Measurements from ENCODE around the gene GALR3.
"Not testable (repeated sequence)": the region's sequence is repeated elsewhere in the genome, so short reads cannot be mapped to it uniquely, and the experiment has no call there.

Gene GALR3

DNA sequence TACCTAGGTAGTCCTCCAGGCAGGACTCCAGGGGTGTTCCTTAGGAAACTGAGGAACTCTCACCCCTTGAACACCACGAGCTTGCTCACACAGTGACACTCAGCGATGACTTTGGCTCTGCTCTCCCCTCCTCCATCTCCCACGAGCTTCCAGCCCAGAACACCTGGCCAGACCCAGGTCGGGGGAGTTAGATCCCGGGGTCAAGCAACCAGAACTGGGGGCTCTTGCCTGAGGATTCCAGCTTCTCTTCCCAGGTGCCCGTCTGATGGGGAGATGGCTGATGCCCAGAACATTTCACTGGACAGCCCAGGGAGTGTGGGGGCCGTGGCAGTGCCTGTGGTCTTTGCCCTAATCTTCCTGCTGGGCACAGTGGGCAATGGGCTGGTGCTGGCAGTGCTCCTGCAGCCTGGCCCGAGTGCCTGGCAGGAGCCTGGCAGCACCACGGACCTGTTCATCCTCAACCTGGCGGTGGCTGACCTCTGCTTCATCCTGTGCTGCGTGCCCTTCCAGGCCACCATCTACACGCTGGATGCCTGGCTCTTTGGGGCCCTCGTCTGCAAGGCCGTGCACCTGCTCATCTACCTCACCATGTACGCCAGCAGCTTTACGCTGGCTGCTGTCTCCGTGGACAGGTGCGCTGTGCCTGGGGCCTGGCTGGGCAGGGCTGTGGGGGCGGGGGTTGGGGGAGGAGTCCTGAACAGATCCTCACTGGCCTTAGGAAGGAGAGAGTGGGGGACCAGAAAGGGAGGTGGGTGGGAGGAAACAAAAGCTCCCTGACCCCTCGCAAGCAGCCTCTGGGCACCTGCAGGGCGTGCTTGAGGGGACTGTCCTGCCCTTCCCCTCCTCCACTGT lies at the start of gene GALR3:
Gene GALR3 (plus strand): TSS at position 249 of the 852 bp plus-strand sequence. CDS start 25 bp downstream, at position 274.
- no peak for DNase-seq

DNA sequence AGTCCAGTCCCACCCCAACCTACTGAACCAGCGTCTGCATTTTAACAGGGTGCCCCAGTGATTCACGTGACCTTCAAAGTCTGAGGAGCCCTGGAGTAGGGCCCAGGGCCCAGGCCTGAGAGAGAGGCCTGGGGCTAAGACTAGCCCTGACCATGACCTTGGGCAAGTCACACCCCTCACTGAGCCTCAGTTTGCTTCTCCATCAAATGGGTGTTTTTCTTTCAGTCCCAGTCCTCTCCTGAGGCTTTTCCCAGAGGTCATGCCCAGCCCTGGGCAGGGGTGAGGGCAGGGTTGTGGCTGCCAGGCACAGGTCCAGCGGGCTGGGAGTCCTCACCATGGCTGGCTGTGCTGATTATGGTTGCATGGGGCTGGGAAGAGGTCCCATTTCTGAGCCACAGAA lies 48.5 kb upstream of the GALR3 start:
- DNase-seq = no peak

- no peak for DNase-seq
These were observed 47.2 kb upstream of the GALR3 start for GRCh38 chr22:37775785-37776638.

GRCh38 chr22:37776639-37777005 lies 46.6 kb upstream of the GALR3 start:
- DNase-seq = no peak

DNA sequence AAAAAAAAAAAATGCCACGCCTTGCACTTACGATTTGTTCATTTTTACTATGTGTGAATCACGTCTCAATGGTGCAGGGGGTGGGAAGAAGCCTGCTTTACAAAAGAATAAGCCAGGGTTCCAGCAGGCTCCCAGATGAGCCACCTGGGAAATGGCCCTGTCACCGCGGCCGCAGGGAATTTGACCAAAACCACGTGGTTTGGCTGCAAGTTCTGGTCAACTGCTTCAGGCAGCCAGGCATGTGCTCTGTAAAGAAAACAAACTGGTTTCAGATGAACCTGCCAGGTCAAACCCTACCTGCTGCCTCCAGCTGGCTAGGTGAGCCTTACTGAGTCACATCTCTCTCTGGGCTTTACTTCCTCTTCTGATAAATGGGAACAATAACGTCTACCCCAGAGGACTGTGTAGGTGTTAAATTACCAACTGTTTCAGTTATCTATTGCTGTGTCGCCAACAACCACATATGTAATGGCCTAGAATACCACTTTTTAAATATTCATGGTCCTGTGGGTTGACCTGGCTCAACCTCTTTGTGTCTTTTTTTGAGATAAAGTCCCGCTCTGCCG lies 46.0 kb upstream of the GALR3 start:
- peak; percentile 87 for DNase-seq

DNA sequence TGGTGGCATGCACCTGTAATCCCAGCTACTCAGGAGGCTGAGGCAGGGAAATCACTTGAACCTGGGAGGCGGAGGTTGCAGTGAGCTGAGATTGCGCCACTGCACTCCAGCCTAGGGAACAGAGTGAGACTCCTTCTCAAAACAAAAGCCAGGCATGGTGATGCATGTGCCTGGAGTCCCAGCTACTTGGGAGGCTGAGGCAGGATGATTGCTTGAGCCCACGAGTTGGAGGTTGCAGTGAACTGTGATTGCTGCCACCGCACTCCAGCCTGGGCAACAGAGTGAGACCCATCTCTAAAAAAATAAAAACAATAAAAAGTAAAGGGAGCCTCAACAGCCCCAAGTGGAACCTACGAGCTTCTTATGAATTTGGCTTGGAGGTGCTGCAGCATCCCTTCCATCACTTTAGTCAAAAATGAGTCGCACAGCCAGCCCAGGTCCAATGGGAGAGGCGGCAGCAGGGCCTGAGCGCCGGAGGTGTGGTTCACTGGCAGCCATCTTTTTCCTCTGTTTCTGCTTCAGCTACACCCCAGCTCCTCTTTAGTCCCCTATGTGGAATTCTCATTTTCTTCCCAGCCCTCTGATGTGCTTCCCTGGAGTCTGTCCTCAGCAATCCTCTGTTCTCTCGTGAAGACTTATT lies 44.7 kb upstream of the GALR3 start:
- DNase-seq = no peak

DNA sequence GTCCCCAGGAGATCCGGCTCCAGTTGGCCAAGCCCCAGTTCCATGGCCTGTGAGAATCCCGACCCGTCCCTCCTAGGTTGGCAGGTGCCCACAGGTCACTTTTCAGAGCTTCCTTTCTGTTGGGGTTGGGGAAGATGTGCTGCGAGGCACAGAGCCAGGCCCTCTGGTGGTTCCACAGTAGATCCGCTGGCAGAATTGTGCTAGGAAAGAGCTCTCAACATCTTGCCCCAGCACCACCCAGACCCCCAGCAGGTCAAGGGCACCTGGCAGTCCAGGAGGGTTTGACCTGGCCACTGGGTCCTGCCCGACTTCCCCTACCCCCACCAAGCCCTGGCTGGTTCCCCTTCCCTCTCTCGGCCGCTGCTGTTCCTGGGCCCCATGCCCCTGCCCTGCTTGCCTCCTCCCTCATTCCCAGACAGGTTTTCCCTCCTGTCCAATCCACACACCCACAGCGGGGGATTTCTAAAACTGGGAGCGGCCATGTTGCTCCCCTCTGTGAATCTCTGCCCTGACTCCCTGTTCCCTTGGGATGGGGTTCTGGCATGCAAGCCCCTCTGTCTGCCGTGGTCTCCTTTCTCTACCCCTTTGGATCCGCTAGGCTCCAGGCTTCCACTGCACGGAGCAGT lies 41.6 kb upstream of the GALR3 start:
- no peak for DNase-seq

DNA sequence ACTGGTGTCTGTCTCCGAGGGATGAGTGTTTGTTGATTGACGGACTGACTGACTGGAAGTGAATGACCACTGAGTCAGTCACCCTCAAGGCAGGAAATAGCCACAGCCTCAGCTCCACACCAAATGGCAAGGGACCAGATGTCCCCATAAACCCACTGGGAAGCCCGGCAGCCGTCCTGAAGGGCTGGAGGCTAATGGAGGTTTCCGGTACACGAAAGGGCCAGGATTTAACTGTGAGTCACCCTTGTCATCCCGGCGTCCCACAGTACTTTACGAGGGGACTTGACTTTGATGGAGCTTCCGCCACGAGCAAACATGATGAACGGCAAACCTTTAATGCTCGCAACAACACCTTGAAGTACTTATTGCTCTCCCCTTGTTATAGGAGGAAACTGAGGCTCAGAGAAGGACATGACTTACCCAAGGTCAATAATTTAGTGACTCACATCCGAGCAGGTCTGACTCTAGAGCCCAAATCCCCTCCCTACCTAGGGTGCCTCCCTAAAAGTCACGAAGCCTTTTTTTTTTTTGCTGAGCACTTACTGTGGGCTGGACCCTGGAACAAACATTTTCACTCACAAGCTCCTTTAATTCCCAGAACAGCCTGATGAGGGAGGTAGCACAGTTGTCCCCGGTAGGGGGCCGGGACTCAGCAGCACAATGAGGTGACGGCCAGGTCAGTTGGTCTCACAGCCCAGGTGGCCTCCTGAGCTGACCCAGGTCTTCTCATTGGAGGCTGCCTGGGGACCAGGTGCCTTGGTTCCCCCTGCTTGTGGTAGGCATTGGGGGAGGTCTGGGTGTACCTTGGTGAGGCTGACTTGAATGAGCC lies 40.6 kb upstream of the GALR3 start:
- DNase-seq = no peak

DNA sequence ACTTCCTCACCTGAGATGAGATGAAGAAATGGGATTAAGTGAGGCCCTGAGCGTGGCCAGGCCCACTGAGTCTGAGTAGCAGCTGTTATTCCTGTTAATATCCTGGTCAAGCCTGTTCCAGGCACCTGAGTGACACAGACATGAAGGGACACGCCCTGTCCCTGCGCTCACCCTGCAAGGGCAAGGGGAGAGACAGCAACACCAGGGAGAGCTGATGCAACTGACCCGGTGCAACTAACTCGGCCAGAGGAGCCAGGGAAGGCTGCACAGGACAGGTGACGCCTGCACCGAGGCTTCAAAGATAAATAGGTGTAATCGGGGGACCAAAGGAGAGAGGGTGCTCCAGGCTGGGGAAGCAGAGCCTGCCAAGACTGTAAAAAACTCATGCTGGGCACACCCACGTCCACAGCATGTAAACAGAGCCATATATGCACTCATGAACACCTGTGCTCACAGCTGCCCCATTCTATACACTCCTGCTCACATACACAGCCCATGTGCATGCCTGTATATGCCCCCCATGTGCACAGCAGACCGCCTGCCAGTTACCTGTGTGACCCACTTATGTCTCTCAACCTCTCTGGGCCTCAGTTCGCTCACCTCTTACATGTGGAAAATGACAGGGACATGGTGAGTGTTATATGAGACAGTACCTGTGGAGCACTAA lies 38.2 kb upstream of the GALR3 start:
- no peak for DNase-seq

GRCh38 chr22:37790234-37790633 lies 32.9 kb upstream of the GALR3 start:
- DNase-seq = no peak

GRCh38 chr22:37792494-37792893 lies 30.7 kb upstream of the GALR3 start:
- no peak for DNase-seq

- DNase-seq = no peak
These were observed 28.8 kb upstream of the GALR3 start for GRCh38 chr22:37794376-37794775.

GRCh38 chr22:37796079-37796478 lies 27.1 kb upstream of the GALR3 start:
- DNase-seq = no peak

- DNase-seq = not testable (repeated sequence)
These were observed 25.9 kb upstream of the GALR3 start for GRCh38 chr22:37797259-37797658.

- no peak for DNase-seq
These were observed 25.2 kb upstream of the GALR3 start for GRCh38 chr22:37797874-37798500.

DNA sequence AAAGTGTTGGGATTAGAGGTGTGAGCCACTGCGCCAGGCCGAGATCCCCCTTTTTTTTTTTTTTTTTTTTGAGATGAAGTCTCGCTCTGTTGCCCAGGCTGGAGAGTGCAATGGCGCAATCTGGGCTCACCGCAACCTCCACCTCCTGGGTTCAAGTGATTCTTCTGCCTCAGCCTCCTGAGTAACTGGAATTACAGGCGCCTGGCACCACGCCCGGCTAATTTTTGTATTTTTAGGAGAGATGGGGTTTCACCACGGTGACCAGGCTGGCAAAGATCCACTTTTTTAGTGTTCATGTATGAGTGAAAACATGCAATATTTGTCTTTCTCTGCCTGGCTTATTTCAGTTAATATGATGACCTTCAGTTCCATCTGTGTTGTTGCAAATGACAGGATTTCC lies 23.2 kb upstream of the GALR3 start:
- DNase-seq = not testable (repeated sequence)

GRCh38 chr22:37801946-37802309 lies 21.3 kb upstream of the GALR3 start:
- DNase-seq = no peak

DNA sequence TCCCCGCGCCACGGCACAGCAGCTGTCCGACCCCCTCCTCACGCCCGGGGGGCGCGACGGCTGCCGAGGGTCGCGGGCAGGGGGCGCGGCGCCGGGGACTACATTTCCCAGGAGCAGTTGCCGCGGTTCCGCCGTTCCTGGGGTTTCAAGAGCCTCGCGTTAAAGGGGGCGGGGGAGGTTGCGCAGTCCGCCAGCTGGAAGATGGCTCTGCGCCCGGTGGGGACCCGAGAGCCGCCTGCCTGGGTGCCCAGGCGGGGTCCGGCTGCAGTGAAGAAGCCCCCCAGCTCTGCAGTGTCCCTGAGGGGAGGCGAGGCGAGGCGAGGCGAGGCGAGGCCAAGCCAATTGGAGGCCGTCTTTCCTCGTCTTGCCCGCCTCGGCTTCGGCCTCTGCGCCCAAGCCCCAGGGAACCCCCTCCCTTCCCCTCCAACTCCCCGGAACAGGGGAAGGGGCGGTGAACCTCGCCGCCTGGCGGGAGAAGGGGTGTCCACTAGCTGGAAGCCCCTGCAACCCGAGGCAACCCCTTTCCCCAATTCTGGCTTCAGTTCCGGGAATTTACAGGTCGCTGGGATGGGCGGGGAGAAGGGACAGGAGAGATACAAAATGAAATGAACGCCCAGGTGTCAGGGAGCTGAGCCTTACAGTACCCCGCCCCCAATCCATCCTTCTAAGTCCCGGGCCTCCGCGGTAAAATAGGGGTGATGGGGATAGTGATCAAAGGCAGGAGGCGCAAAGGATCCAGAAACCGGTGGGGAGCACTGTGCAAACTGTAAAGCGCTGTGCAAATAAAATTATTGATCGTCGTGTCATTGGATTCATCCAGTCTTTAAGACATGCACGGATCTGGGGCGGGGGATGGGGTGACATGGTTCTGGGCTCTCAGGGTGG lies 20.6 kb upstream of the GALR3 start:
- peak; percentile 40 for DNase-seq

GRCh38 chr22:37803195-37803638 lies 20.0 kb upstream of the GALR3 start:
- no peak for DNase-seq

Data from kidney glomerular epithelial cell (primary cell).